HG03439 (cell line): ENCODE results near the gene TLE6.
"Not testable (repeated sequence)": the region's sequence is repeated elsewhere in the genome, so short reads cannot be mapped to it uniquely, and the experiment has no call there.

Source experiments
- ATAC-seq: cut with Tn5 transposase; IDR thresholded peaks from one replicate; pipeline ENCODE4 v1.9.1; 2021; ENCODE audit warnings: mild to moderate bottlenecking, moderate library complexity; ENCODE audit not compliant: unreplicated experiment

The TLE6 gene

GRCh38 chr19:2973229-2973628 lies 4.1 kb upstream of the TLE6 start:
- ATAC-seq, result no peak

- ATAC-seq, result no peak
These were observed 2.9 kb upstream of the TLE6 start for GRCh38 chr19:2974342-2975041.

DNA sequence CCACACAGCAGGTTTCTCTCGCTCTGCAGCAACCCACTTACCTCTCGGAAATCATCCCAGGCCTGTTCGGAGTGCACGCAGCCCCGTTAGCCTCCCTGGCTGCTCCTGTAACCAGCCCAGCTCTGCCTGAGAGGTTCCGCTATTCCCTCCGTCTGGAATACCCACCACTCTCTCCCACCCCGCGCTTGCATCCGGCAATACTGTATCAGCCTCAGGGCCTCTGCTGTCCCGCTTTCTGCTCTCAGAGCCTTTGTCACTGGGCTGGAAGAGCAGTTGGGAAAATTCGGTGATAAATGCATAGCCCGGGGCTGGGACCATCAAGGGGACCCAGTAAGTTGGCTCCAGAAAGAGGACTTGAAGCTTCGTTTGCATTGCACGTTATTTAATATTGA lies 759 bp upstream of the TLE6 start:
- ATAC-seq, result no peak

- no peak for ATAC-seq
These were observed 378 bp downstream of the TLE6 start for GRCh38 chr19:2977746-2978138.

DNA sequence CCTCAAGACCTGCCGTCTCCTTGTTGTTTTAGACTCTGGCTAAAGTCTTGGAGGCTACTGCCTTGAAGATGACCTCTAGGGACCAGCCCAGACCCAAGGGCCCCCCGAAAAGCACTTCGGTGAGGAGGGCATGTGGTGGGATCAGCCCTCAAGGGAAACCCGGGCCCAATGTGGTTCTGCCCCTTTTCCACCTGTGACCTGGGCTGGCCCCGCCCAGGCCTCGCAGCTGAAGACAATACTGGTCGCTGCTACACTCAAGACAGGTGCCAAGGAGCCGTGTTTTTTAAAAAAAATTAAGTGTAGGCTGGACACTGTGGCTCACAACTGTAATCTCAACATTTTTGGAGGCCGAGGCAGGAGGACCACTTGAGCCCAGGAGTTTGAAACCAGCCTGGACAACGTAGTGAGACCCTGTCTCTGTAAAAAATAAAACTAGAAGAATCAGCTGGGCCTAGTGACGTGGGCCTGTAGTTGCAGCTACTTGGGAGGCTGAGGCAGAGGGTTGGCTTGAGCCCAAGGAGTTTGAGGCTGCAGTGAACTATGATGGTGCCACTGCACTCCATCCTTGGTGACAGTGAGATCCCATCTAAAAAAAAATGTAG lies 903 bp downstream of the TLE6 start:
- no peak for ATAC-seq

- ATAC-seq, result no peak
These were observed 1.4 kb downstream of the TLE6 start for GRCh38 chr19:2978772-2979171.

GRCh38 chr19:2981898-2982297 lies 4.5 kb downstream of the TLE6 start:
- ATAC-seq, result no peak

GRCh38 chr19:2982561-2982960 lies 5.2 kb downstream of the TLE6 start:
- ATAC-seq, result no peak

GRCh38 chr19:2982983-2983350 lies 5.6 kb downstream of the TLE6 start:
- ATAC-seq, result no peak

- no peak for ATAC-seq
These were observed 6.2 kb downstream of the TLE6 start for GRCh38 chr19:2983351-2984214.

- ATAC-seq, result no peak
These were observed 6.8 kb downstream of the TLE6 start for GRCh38 chr19:2984215-2984528.

DNA sequence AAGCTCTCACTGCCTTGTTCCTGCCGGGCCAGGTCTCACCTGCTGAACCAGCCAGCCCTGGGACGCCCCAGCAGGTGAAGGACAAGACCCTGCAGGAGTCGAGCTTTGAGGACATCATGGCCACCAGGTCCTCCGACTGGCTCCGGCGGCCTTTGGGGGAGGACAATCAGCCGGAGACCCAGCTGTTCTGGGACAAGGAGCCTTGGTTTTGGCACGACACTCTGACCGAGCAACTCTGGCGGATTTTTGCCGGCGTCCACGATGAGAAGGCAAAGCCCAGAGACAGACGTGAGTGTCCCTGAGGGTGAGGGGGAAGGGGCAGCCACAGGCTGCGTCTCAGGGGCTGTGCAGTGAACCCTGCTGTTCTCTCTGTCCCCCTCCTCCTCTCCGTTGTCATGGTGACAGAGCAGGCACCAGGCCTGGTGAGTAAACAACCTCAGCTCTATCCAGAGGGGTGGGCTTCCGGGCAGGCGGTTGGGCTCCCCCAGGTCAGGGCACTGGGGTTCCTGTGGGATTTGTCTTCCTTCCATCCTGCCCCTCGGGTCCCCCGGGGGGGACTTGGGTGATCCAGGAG lies 9.7 kb downstream of the TLE6 start:
- ATAC-seq, result no peak

GRCh38 chr19:2987797-2988196 lies 10.4 kb downstream of the TLE6 start:
- no peak for ATAC-seq

GRCh38 chr19:2988568-2988967 lies 11.2 kb downstream of the TLE6 start:
- ATAC-seq, result no peak

GRCh38 chr19:2989236-2989946 lies 12.0 kb downstream of the TLE6 start:
- no peak for ATAC-seq

GRCh38 chr19:2992333-2992732 lies 15.0 kb downstream of the TLE6 start:
- not testable (repeated sequence) for ATAC-seq

DNA sequence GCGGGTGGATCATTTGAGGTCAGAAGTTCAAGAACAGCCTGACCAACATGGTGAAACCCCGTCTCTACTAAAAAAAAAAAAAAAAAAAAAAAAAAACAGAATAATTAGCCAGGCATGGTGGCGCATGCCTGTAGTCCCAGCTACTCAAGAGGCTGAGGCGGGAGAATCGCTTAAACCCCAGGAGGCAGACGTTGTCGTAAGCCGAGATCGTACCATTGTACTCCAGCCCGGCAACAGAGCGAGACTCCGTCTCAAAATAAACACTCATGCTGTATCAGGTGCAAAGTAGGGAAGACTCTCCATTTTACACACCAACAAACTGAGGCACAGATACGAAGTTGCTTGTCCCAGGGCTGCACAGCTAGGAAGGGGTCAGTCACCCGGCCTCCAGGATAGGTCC lies 15.6 kb downstream of the TLE6 start:
- ATAC-seq, result no peak

- ATAC-seq, result no peak
These were observed 16.2 kb downstream of the TLE6 start for GRCh38 chr19:2993579-2993978.

DNA sequence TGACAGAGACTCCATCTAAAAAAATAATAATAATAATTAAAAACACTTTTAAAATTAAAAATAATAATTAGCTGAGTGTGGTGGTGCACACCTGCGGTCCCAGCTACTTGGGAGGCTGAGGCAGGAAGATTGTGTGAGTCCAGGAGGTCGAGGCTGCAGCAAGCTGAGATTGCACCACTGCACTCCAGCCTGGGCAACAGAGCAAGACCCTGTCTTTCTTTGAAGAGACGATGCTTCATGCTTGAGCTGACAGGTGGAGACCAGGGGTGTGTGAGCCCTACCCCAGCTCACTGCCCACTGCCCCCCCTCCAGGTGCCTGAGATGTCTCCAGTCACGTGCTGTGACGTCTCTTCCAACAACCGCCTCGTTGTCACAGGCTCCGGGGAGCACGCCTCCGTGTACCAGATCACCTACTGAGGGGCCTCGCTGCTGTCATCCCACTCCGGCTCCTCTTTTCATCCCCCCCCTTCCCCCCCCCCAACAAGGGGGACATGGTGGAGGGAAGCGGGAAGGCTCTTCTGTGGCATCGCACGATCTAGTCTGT lies 17.3 kb downstream of the TLE6 start:
- ATAC-seq, result no peak

DNA sequence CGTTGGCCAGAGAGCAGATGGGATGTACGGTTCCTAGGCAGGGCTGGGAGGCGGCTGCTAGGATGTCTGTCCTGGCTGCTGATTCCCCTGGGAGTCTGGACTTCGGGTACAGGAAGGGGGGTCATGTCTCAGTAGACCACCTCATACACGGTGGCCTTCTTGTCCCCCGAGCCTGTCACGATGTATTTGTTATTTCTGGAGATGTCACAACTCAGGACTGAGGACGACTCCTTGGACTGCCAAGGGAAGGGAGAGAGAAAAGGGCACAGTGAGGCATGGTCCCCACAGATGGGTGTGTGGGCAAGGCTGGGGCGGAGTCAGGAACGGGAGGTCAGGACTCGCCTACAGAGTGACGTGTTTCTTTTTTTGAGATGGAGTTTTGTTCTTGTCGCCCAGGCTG lies 20.4 kb downstream of the TLE6 start:
- no peak for ATAC-seq

DNA sequence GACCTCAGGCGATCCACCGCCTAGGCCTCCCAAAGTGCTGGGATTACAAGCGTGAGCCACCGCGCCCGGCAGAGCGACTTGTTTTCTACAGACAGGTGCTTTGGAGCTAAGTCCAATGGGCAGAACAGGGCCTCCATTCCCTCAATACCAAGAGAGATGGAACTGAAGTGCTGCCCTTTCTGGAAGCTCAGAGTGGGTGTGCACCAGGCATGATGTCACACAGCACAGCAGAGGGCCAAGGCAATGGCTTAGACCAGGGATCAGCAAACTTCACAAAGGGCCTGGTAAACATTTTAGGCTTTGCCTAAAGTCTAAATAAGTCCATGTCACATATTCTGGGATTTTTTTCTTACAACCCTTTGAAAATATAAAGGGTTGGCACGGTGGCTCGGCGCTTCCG lies 21.3 kb downstream of the TLE6 start:
- no peak for ATAC-seq
